ENCODE data around the gene ADORA2B. TPM values are rescaled to one million over a fixed set of nuclear protein-coding genes. Genes with fewer than 3 reads are reported as not detected.

The ADORA2B gene
- total and polyA plus RNA-seq, 2 of the 8 experiments (the other 6 are each of a cell fraction or from before 2014, with no cell fraction given), result 2.6 to 8.2 TPM

DNA sequence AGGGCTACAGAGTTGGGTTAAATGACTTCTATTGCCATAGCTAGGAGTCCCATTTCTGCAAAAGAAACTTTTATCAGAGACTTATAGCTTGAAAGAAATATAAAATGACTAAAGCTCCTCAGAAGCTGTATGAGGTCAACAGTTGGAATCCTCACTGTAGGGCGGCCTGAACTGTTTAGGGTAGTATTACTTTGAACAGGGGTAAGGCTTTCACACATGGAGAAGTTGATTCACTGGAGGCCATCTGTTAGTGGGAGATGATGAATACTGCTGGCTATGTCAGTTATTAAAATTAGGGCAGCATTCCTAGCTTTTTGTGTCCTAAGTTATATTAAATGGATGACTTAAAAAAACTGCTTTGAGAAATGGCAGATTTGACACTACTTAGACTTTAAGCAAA, 60.7 kb downstream of the ADORA2B start (continued):
- no peak for TF ChIP-seq CHD7 (IDR thresholded peaks at IDR 0.05; ENCODE audit: insufficient replicate concordance, low read length)
